ENCODE measurements around the gene MKNK1.

Gene MKNK1

DNA sequence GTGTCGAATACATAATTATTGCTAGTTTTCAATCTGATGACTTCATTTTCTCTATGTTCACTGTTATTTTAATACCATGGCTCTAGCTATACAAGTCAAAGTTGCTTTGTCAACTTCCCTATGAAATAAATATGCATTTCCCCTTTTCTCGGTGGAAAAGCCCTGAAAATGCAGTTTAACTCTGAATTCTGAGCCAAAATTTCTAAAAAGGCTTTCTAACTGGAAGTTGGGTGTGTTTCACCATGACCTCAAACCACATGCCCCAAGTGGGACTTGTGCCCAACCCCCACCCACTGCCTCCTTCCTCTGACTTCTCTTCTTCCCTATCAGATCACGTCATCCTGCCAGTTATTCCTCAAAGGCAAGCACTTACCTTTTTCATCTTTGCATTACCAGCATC lies 8.9 kb downstream of the MKNK1 start:
- DNase-seq = peak; percentile 36

DNA sequence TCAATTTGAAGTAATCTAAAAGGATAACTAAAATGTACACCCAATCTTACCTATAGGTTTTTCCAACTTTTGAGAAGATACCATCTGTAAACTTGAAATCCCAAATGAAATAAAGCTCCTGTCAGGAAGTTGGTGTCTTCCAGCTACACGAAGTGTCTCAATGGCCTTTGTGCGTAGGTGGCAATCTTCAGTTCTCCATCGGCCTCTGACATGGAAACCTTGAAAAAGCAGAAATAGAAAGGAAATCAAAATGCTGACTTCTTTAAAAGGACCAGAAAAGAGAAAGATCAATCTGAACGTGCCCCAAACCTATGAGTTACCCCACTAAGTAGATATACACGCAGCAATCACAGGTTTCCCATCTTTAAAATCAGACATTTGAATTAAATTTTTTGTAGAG lies 10.0 kb downstream of the MKNK1 start:
- DNase-seq = no peak

DNA sequence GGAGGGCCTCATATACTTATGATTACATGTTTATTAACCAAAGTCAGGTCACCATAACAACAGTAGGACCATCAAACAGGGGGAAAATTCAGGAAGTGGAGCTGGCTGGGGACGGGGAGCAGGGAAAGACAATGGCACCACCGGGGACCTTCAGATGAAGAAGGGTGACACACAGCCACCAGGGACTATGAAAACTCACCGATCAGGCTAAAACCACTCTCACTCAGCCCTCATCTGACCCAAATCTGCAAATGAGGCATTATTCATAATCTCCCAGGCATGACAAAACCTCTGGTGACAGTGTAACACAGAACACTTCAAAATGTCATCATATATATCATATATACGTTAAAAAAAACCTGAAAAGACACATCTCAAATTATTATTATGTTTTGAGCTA lies 11.2 kb downstream of the MKNK1 start:
- DNase-seq = no peak

DNA sequence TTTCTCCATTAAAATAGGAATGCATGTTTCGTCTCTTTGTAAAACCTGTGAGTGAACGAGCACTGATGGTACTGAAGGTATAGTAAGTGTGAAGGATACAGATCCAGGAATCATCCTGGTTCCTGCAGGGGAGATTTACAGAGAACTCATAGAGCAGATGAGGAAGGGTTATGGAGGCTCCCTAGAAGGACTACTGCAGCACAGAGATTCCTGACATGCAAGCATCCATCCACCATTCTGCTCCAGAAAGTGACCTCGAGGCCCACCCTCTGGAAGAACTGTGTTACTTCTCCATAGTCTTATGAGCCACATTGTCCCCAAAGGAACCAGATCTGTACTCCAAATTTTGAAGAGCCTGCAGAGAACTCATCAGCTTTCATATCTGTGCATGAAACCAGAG lies 14.5 kb downstream of the MKNK1 start:
- DNase-seq = no peak

DNA sequence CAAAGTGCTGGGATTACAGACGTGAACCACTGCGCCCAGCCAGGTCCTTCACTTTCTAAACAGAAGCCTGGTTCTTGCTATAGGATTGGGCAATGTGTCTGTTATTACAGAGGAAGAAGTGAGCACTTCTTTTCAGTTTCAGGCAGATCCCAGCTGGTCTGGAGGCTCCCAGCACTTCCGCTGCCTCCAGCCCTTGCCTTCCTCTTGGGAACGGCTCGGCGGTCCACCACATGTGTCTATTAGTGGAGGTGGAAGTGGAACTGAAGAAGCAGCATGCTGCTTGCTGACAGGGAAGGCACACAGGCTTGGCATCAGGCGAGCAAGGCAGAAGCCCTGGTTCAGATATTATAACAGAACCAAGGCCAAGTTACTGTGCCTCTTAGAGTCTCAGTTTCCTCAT lies 17.0 kb downstream of the MKNK1 start:
- no peak for DNase-seq

DNA sequence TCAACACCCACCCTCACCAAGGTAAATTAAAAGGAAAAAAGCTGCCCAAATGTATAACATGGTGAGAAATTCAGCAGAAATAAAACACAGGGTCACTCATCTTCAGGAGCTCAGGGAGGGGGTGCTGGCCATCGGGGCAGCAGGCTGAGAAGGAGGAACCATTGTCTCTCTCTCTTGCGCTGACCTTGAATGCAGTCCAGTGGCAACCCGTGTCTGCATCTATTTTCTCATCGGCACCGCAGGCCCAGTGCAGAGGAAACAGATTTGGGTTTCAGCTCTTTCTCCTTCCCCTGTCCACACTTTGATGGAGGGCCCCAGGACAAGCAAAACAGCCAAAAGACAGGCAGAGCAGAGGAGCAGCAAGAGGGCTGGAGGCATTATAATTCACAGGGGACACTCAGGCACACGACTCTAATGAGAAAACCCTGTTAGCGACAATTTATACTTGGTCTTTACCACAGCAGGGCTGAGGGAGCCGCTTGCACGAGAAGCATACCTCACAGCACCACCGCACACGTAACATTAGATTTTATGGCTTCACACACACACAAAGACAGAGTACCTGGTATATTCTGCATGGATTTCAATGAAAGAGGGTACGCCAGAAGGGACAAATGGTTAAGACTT lies 18.6 kb downstream of the MKNK1 start:
- no peak for DNase-seq

DNA sequence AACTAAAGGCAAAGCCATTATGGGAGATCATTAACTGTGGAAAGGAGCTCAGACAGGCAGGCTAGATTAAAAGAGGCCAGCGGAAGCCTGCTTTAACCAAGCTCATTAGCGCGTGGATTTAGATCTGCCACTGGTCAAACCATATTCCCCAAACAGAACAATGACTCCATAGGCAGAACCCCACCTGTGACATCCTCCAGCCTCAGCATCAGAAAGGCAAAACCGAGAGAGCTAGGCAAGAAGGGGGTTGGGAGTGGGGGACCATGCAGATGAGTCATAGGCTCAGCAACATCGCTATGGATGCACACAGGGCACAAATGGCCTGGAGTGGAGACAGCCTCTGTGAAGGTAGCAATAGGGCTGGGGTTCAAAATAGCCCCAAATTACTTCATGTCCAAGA lies 20.6 kb downstream of the MKNK1 start:
- no peak for DNase-seq

DNA sequence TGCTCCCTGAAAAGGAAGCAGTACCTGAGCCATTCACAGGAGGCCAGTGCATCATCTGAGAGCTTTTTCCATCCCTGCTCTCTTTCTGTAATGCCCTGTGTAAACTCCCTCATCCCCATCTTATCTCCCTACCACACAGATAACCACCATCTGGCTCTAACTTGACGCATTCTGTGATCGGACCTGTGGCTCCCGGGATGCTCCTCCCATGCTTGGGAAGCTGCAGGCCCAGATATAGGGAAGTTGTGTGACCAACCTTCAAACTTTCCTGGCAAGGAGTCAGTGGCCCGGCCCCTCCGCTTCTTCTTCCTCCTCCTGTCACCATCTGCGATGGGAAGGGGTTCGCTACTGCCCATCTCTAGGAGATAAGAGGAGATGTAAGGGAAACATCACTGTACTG lies 21.1 kb downstream of the MKNK1 start:
- DNase-seq = no peak

DNA sequence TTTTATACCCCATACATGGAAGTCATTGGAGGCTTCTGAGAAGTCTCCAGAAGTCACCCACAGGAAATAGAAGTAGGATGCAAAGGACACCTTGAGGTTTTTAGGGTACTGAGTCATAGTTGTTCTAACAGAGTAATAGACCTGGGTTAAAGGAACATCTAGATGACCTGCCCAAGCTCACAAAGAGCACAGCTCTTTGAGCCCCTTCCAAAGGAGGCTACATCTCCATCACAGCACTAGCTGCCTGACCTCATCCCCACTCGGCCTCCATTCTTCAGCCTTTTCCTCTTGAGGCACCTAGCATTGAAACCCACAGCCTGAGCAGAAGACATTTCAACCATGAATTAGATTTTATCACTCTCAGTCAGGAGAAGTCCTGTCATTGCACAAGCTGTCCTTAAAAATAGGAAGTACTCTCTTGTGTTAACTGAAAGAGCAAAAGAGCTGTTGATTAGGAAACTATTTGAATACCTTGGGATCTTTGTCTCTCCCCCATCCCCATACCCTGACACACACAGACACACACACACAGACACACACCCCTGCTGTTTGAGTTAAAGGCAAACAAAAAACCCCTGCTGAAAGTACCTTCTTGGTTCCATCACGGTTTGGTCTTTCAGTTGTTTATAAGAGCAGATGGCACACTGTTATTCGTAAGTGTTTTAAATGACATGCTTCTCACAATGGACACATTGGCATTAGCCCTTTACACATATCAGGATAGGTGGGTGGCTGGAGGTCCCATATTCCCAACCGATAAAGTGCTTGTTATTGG lies 22.2 kb downstream of the MKNK1 start:
- peak; percentile 34 for DNase-seq

DNA sequence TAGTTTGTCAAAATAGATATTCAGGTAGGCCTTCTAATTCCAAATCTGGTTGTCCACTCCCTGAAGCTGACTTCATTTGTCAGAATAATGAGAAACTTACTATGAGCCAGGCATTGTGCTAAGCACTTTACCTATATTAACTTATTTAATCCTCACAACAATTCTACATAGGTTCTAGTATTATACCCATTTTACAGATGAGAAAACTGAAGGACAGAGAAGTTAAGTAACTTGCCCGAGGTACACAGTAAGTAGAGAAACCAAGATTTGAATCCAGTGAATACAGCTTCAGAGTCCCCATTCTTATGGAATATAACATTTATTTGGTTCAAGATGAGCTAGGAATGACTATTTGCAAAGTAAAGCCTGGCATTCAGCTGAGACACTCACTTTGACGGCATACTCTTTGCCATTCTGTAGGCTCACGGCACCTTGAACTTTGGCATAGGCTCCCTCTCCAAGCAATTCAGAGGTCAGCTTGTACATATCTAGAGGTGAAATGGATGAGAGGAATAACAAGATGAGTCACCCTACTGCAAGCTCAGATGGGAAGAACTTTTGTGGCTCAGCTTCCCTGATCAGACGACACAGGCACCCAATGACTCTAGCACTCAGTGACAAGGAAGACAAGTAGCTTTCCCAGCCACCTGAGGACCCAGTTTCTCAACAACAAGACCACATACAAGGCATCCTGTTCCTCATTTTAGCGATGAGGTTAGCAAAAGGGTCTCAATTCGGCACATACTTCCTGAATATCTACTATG lies 23.7 kb downstream of the MKNK1 start:
- no peak for DNase-seq

DNA sequence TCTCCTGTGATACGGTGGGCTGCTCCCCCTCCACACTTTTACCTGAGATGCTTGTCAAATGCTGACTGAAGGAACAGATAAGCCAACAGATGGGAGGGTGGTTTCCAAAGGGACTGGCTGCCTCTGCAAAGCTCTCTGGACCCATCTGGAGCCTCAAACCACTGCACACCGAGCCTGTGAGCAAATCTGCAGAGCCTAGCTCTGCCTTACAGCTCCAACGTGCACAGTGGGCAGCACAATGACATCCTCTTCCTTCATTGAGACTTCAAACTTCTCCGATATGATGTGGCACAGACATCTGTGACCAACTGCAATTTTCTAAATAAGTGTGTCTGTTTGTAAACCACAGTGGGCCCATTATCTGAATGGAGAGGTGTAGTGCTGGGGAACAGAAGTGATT lies 26.4 kb downstream of the MKNK1 start:
- no peak for DNase-seq

DNA sequence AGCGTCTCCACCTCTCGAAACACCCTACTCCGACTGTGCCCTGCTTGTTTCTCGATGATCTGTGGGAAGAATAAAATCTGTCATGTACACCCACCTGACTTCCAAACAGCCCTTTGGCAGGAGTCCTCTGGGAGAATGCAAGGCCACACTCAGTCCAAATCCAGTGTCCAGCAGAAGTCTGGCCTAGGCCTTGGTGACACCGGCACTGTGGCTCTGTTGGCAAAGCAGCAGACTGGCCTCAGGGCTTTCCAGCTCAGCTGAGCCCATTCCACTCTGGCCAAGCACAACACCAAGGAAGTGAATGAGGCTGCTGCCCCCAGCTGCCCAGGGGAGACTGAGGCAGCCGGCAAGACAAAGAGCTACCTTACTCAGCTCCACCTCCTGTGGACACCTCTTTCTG lies 27.5 kb downstream of the MKNK1 start:
- no peak for DNase-seq

DNA sequence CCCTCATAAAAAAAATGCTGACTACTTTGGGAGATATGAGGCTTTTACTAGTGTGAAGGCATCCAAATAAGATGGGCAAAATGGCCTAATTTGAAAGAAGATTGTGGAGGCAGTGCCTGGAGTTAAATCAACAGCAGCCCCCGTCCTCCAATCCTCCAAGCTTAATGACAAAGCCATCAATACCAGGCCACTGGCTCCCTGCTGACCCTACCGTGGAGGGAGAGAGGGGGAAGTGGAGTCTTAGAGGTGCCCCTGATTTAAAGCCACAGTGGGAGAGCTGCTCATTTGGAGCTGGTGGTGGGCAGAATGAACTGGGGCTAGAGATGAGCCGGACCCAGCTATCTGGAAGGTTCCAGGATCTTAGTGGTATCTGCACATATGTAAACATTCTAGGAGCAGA lies 28.3 kb downstream of the MKNK1 start:
- DNase-seq = no peak

DNA sequence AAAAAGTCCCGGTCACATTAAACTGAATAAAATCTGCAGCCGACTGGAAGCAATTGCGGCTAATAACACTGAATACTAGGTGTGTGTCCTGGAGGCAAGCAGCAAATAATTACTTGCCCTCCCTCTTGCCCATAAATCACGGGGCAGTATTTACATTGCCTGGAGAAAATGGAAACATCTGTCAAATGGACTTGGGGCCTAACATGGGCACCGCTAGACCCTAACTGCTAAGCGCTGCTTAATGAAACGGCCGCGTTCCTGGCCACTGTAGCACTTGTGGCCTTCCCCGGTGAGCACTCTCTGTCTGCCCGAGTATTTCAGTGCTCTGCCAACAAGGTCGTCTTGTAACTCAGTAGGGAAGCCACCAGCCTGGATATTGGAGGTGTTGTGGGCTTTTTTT lies 28.8 kb downstream of the MKNK1 start:
- DNase-seq = no peak

DNA sequence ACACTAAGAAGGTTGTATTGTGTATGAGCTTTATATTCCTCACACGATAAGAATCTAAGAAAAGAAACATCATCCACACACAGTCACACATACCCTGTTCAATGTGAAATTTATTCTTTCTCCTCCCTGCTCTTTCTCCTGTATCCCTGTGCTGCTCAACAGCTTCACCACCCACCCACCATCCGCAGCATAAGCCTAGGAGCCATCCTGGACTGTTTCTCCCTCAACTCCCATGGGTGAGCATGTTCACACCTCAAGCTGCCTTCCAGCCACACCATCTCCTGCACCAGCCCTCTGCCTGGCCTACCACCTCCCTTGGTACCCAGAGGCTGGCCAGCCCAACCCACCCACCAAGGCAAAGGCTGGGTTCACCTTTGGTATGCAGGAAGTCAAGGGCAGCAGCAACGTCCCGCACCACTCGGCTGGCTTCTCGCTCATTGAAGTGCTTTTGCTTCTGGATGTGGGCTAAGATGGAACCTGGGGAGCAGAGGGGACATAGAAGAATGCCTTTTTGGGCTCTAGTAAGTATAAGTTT lies 32.3 kb downstream of the MKNK1 start:
- DNase-seq = no peak

DNA sequence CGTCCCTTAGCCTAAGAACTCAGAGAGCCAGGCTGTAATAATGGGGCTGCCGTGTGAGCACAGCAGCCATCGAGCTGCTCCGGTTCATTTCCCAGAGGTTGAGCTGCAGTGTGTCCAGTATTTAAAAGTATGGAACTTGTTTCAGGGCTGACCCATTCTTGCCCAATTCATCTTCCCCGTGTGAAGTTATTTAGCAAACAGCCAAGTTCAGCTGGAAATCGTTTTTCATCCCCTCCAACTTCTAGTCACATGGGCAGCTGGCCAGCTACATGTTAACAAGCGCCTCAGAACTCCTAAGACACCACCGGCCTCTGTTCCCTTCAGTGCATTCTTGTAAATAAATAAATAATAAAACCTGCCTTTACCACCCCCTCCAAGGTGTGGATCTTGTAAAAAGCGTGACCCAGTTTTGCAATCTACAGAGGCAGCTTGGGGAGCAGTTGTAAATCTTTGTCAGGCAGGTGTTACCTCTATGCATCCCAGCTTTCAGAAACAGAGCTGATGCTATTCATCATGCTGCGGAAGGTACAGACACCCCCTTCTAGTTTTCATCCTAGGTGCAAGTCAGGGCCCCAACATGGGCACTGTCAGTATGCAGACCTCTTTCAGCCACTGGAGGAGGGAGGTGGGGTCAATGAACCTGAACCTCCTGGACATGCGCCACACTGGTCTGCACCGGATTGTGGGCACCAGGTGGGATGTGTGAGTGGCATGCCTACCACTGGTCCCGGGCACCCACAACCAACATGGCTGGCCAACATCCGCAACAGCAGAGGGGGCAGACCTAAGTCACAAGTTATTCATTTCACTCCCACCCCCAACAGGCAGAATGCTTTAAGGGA lies 34.0 kb downstream of the MKNK1 start:
- DNase-seq = no peak

DNA sequence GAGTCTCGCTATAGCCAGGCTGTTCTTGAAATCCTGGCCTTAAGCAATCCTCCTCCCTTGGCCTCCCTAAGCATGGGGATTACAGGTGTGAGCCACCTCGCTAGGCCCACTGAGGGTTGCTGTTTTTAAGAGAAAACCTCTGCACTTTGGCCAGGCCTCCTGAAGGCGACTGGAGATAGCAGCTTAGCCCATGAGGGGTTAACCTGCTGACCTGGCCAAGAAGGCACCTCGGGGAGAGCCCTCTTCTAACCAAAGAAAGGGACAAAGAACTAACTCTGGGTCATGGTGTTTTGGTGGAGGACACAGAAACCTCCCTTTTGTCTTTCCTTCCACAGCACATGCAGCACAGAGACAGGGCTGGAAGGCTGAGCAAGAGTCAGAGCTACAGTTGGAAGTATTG lies 35.0 kb downstream of the MKNK1 start:
- no peak for DNase-seq

DNA sequence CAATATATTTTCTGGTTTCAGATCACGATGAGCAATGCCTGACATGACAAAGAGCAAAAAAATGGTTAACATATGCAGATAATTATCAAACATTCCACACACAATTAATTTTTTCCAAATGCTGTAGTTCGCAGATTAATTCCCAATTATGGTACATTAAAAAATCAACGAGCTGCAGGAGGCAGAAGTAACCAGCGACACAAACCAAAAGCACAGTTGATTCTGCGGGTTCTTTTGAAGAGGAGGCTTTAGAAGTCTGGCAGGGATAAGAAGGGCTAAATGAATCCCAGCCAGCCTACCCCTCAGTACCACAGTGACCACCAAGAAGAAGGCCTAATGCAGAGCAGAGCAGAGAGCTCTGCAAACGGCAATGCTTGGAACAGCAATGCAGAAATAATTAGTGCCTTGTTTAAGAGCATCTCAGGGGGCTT lies 35.6 kb downstream of the MKNK1 start:
- DNase-seq = no peak

DNA sequence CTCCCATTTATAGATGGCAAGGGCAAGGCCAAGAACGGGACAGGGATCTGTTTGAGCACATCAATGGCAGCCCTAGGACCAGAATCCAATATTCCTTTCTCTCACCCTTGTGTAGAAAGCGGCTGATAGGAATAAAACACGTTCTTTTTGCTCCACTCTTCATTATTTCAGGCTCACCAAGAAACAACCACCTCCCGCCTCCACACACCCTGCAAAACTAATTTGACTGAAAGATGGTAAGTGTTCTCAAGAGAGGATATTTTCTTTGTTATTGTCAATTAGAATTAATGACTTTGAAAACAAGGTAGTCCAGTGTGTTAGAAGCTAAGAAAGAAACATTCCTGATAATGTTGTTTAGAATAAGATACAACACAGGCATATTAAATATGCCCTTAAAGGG lies 40.7 kb downstream of the MKNK1 start:
- DNase-seq = no peak

DNA sequence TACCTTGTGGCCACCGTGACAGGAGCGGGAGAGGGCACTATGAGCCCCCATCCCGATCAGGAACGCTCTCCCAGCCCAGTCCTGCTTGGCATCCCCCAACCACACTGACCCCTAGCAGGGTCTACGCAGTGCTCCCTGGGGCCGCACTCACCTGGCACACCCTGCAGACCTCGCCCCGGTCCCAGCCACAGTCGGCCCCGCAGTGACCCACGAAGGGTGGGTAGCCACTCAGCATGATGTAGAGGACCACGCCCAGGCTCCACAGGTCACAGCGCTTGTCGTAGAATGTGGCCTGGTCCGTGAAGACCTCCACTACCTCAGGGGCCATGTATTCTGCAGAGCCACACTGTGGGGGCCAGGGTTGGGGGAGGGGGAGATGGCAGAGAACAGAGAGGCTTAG lies 41.6 kb downstream of the MKNK1 start:
- DNase-seq = no peak

DNA sequence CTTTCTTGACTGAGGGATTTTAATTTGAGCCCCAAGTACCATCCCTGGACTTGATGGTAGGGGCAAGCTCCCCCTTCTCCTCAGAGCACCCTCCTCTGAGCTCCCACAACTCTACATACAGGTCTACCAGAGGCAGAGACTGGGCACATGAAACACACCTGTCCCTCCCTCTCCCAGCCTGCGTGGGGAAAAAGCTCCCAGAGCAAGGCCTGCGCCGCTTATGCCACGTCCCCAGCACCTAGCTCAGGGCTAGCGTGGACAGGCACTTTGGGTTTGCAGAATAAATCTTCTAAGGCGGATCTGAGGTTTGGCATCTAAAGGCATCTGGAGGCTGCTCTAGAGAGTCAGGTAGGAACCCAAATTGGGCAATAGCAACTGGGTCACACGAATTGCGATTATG lies 45.1 kb downstream of the MKNK1 start:
- DNase-seq = no peak

DNA sequence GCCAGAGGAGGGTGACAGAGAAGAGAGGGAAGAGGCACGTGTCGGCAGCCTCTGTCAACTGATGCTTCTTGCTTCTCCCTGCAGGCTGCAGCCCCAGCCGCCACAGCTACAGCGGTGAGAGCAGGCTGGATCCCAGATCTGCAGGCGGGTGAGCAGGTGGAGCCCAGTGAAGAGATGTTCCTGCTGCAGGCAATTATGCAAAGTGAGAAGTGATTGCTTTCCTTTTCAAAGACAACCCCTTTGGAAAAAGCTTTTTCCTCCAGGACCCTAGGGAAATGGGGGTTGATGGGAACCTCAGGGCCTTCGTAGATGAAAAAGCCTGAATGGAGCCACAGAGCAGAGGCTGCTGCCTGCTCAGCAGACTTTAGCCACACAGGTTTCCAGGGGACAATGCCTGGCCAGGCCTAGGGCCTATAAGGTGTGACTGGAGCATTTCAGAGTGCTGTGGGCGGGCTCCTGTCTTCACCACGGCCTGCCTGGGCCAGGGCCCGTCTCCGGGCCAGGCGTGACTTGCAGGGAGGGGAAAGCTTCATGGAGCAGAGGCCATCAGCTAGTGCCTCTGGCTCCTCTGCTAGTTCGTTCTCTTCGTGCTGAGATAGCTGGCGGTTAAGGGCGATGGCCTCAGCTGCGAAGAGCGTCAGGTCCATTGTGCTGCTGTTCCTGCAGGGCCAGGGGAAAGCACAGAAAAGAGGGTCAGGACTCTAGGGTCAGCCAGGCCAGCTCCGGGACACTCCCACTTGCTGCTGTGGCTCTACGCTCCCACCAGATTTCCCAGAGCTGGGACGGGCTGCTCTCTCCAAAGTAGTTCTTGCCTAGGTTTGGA lies 45.7 kb downstream of the MKNK1 start:
- DNase-seq = no peak
